Measurements from ENCODE around the gene DOCK1.

Gene DOCK1

GRCh38 chr10:126946746-126947145 is 41.5 kb downstream of the DOCK1 start:
- Mint-ChIP-seq H3K4me3 (no peak overlapping the region), H3K9me3 (peaks cover 27% of the 10 kb centered on the region), H3K27me3 (ENCODE audit: low read depth, poor library complexity) (peaks cover 3% of the 10 kb centered on the region), H3K36me3 (ENCODE audit: low read depth) (peaks cover 38% of the 10 kb centered on the region), H3K27ac (no peak overlapping the region), H3K4me1 (no peaks in the 10 kb centered on the region)
- no peak for TF ChIP-seq CTCF (IDR thresholded peaks at IDR 0.05)
- no peak for DNase-seq

GRCh38 chr10:126948355-126949160 is 43.3 kb downstream of the DOCK1 start:
- Mint-ChIP-seq H3K4me3 (no peak overlapping the region), H3K27ac (no peak overlapping the region), H3K4me1 (no peaks in the 10 kb centered on the region), H3K9me3 (peaks cover 13% of the 10 kb centered on the region), H3K27me3 (ENCODE audit: low read depth, poor library complexity) (peaks cover 3% of the 10 kb centered on the region), H3K36me3 (ENCODE audit: low read depth) (peaks cover 20% of the 10 kb centered on the region)
- DNase-seq: no peak
- TF ChIP-seq CTCF (IDR thresholded peaks at IDR 0.05): no peak

DNA sequence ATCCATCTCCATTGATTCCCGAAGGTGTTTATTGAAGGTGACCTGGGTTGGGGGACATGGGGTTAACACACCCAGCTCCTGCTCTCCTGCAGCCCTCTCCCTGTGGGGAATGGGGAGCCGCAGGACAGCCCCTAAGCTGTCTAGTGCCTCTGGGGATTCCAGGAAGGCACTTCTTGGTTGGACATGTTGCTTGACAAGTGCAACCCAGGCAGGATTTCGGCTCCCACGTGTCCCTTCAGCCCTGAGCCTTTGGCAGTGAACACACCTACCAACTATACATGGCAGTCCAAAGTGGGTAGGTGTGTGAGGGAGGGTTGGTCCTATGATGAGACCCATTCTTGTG is 43.9 kb downstream of the DOCK1 start:
- Mint-ChIP-seq H3K27ac (no peak overlapping the region), H3K36me3 (ENCODE audit: low read depth) (peaks cover 14% of the 10 kb centered on the region), H3K27me3 (ENCODE audit: low read depth, poor library complexity) (peaks cover 3% of the 10 kb centered on the region), H3K9me3 (peaks cover 9% of the 10 kb centered on the region), H3K4me1 (no peaks in the 10 kb centered on the region), H3K4me3 (no peak overlapping the region)
- TF ChIP-seq CTCF (IDR thresholded peaks at IDR 0.05): no peak
- DNase-seq: no peak

GRCh38 chr10:126950401-126951105 is 45.3 kb downstream of the DOCK1 start:
- no peaks in the 10 kb centered on the region for H3K9me3 Mint-ChIP-seq
- H3K27me3 Mint-ChIP-seq (ENCODE audit: low read depth, poor library complexity): peaks cover 7% of the 10 kb centered on the region

DNA sequence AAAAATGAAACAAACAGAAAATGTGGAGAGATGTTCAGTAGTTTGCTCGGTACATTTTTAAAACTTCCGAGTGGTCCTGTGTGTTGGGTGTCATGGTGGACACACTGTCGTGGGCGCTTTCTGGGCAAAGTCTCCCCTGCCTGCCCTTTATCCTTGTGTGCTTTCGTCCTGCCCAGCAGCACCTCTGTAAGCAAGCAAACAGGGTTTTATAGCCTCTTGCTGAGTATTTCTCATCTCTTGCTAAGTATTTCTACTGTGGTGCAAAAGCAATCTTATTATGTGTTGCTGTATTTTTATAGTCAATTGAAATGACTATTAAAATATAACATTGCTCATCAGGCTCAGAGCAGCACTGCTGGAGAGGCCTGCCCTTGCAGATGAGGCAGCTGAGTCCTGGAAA is 48.7 kb downstream of the DOCK1 start:
- TF ChIP-seq CTCF (IDR thresholded peaks at IDR 0.05): no peak
- peaks cover 4% of the 10 kb centered on the region for H3K27me3 Mint-ChIP-seq (ENCODE audit: low read depth, poor library complexity)
- H3K4me3 Mint-ChIP-seq: no peak overlapping the region
- H3K9me3 Mint-ChIP-seq: no peaks in the 10 kb centered on the region
- peaks cover 15% of the 10 kb centered on the region for H3K4me1 Mint-ChIP-seq
- no peak for DNase-seq
- no peaks in the 10 kb centered on the region for H3K36me3 Mint-ChIP-seq (ENCODE audit: low read depth)
- H3K27ac Mint-ChIP-seq: no peak overlapping the region

More at GRCh38 chr10:126950401-126951105, 45.3 kb downstream of the DOCK1 start:
- no peak for TF ChIP-seq CTCF (IDR thresholded peaks at IDR 0.05)
- Mint-ChIP-seq H3K36me3 (ENCODE audit: low read depth) (peaks cover 2% of the 10 kb centered on the region), H3K4me1 (peaks cover 2% of the 10 kb centered on the region), H3K4me3 (no peak overlapping the region), H3K27ac (no peak overlapping the region)
- DNase-seq: no peak

All from nephron progenitor cell (in vitro differentiated cells).